Epidermal melanocyte (primary cell): ENCODE measurements around the gene FAM229A.
A peak's percentile ranks its signal among the peaks of the same experiment; 100 is the strongest.
"Not testable (repeated sequence)": the region's sequence is repeated elsewhere in the genome, so short reads cannot be mapped to it uniquely, and the experiment has no call there.

Source experiments
- DNase-seq: peaks from one replicate; pipeline ENCODE4 v3.0.0; 2011; ENCODE audit warnings: low spot score; ENCODE audit not compliant: insufficient read length

FAM229A gene

GRCh38 chr1:32377541-32378220, 15.4 kb upstream of the FAM229A start:
- no peak for DNase-seq

- no peak for DNase-seq
These were observed 13.9 kb upstream of the FAM229A start for GRCh38 chr1:32376199-32376598.

- no peak for DNase-seq
These were observed 11.8 kb upstream of the FAM229A start for GRCh38 chr1:32373996-32374592.

- DNase-seq: no peak
These were observed 10.0 kb upstream of the FAM229A start for GRCh38 chr1:32372149-32372756.

- no peak for DNase-seq
These were observed 5.8 kb upstream of the FAM229A start for GRCh38 chr1:32367912-32368635.

GRCh38 chr1:32365445-32365844, 3.2 kb upstream of the FAM229A start:
- no peak for DNase-seq

- DNase-seq: no peak
These were observed 2.6 kb upstream of the FAM229A start for GRCh38 chr1:32364836-32365235.

GRCh38 chr1:32363713-32364112, 1.4 kb upstream of the FAM229A start:
- no peak for DNase-seq

GRCh38 chr1:32361674-32362473, 411 bp downstream of the FAM229A start:
- peak; percentile 34 for DNase-seq

- no peak for DNase-seq
These were observed 994 bp downstream of the FAM229A start for GRCh38 chr1:32361308-32361673.

GRCh38 chr1:32358435-32358834, 3.9 kb downstream of the FAM229A start:
- DNase-seq: peak; percentile 5

- no peak for DNase-seq
These were observed 4.7 kb downstream of the FAM229A start for GRCh38 chr1:32357614-32358013.

GRCh38 chr1:32356478-32356877, 5.8 kb downstream of the FAM229A start:
- no peak for DNase-seq

GRCh38 chr1:32355778-32356177, 6.5 kb downstream of the FAM229A start:
- DNase-seq: not testable (repeated sequence)

- DNase-seq: peak; percentile 11
These were observed 8.3 kb downstream of the FAM229A start for GRCh38 chr1:32353886-32354570.

- DNase-seq: no peak
These were observed 8.9 kb downstream of the FAM229A start for GRCh38 chr1:32353431-32353830.

- no peak for DNase-seq
These were observed 9.4 kb downstream of the FAM229A start for GRCh38 chr1:32352831-32353383.

- no peak for DNase-seq
These were observed 10.0 kb downstream of the FAM229A start for GRCh38 chr1:32352239-32352745.

GRCh38 chr1:32351399-32352238, 10.7 kb downstream of the FAM229A start:
- DNase-seq: peak; percentile 79
